NCI-H774 (cell line): ENCODE results near the gene EGFL8.
"Not testable (repeated sequence)": the region's sequence is repeated elsewhere in the genome, so short reads cannot be mapped to it uniquely, and the experiment has no call there.

ENCODE experiments used
- DNase-seq: peaks from one replicate; lab custom pipeline; 2025; lab: John Stamatoyannopoulos, UW

The EGFL8 gene

DNA sequence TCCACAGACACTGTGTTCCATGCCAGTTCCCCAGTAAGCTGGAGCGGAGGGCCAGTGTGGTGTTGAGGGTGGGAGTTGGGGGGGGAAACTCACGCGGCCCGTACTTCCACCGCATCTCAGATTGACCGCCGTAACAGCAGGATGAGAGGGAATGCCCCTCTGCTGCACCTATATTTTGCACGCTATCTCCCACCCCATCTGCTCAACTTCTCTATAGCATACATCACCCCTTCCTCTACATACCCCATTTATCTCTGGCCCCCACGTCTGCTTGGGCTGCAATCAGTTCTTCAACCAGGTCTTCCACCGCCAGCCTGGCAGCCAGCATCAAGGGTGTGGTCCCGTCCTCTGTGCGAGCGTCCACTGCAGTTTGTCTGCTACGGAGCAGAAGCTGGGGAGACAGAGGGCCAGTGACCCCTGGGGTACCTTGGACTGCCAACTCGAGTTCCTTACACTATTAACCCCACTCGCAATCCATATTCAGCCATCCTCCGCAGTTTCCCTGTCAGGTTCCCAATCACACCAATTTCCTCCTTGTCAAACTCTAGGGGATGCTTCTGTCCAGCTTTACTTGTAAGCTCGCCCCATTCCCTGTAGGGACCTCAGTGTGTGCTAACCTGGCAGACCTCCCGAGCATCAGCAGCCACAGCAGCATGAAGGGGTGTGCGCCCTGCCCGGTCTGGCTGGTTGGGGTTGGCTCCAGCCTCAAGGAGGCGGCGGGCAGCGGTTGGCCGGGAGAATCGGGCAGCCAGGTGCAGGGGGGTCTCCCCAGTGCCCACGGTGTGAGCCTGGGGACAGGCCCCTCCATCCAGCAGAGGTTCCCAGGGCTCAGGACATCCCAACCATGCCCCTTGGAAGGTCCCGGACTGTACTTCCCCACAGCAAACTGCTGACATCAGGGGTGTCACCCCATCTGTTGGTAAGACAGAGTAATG lies 32.6 kb downstream of the EGFL8 start:
- no peak for DNase-seq

DNA sequence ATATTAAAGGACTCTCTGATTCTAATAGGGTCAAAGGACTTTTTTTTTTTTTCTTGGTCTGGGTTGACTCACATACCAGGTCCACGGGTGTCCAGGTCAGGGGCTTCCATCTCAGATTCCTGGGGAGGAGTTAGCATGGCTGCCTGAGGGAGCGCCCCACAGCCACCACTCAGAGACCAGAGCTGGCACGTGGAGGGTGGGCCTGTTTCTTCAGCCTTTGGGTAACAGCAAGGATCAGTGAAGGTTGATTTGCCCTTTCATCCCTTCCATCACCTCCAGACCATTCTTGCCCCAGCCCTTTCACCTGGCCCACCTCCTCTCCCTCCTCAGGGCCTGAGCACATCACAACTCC lies 33.9 kb downstream of the EGFL8 start:
- DNase-seq: no peak

DNA sequence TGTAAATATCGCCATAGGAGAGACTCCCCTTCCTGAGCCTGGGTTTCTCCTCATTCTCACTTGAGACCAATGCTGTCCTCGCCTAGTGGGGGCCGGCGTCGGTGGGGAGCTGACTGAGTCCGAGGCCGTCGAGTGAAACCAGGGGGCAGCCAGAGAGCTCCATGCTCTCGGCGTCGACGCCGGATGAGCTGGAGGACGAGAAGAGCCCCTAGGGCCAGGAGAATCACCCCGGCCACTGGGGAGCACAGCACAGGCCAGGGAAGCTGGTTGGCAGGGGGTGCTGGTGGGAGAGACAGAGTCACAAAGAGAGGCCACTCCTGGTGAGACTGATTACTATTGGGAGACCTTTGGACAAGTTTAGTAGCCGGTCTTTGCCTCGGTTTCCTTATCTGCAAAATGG lies 34.5 kb downstream of the EGFL8 start:
- no peak for DNase-seq

GRCh38 chr6:32200711-32201475 lies 36.5 kb downstream of the EGFL8 start:
- no peak for DNase-seq

DNA sequence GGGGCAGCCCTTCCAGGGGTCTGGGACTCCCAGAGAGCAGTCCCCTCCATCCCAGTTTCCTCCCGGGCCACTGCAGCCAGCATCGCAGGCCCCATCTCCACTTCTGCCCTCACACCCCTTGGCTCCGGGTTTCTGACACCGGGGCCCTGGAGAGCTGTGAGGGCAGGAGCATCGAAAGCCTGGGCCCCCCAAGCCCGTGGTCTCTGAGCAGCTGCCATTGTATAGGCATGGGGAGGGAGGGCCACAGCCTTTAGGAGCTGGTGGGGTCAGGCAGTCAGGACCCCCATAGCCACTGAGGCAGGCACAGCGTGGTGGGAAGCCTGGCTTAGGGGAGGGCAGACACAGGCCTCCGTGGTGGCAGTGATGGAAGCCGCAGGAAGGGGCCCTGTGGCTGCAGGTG lies 37.8 kb downstream of the EGFL8 start:
- no peak for DNase-seq

GRCh38 chr6:32203426-32204267 lies 39.3 kb downstream of the EGFL8 start:
- no peak for DNase-seq

DNA sequence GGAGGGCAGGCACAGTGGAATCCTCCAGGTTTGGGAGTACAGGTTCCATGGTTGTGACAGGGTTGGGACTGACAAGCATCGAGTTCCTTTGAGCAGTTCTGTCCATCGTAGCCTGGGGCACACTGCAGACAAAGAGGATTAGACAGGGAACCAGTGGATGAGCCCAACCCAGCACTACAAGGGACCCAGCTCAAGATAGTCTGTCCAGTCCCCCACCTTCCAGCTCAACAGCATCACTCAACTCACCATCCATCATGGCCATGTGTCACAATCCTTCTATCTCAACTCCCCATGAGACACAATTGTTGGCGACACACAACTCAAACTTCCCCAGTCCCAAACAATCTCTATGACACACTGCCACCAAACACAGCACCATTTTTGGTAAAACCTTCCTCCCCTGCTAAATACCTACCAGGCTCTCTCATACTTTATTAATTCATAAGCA lies 39.9 kb downstream of the EGFL8 start:
- DNase-seq: no peak

DNA sequence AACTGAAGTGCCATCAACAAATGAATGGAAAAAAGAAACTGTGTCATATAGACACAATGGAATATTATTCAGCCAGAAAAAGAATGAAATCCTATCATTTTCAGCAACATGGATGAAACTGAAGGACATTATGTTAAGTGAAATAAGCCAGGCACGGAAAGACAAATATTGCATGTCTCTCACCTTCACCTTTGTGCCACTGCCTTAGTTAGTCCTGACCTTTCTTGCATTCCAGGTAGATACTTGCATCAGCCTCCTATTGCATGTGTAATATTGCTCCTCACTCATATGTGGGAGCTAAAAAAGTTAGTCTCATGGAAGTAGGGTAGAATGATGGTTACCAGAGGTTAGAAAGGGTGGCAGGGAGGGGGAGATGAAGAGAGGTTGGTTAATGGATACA lies 44.6 kb downstream of the EGFL8 start:
- no peak for DNase-seq

- no peak for DNase-seq
These were observed 45.8 kb downstream of the EGFL8 start for GRCh38 chr6:32210191-32210601.

- DNase-seq: not testable (repeated sequence)
These were observed 47.0 kb downstream of the EGFL8 start for GRCh38 chr6:32211432-32211831.

- DNase-seq: no peak
These were observed 47.8 kb downstream of the EGFL8 start for GRCh38 chr6:32212076-32212760.

DNA sequence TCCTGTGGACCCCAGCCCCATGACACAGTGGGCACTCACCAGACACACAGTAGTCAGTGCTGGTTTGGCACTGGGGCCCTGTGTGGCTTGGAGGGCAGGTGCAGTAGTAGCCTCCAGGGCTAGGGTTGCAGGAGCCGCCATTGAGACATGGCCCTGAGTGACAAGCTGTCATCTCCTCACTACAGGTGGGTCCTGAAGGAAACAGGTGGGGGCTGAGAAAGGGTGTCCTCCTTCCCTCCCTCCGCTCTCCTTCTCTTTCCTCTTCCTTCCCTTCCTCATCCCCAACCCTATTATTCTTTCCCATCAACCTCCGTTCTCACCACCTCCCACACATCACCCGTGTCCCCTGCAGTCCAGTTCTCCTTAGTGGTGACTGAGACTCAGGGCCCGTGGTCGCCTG lies 49.3 kb downstream of the EGFL8 start:
- DNase-seq: no peak

DNA sequence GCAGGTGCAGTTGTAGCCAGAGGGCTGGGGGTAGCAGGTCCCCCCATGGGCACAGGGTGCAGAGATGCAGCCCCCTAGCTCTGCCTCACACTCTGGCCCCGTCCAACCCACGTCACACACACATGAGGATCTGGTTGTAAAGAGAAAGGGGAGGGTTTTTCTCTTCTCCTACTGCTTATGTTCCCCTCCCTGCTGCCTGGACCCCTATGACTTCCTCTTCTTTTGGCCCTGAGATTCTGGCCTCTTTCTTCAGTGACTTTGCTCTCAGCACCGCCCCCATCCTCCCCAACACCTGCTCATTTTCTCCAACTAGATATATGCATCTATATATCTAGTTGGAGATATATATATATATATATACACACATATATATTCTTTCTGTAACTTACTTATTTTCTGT lies 49.7 kb downstream of the EGFL8 start:
- no peak for DNase-seq

DNA sequence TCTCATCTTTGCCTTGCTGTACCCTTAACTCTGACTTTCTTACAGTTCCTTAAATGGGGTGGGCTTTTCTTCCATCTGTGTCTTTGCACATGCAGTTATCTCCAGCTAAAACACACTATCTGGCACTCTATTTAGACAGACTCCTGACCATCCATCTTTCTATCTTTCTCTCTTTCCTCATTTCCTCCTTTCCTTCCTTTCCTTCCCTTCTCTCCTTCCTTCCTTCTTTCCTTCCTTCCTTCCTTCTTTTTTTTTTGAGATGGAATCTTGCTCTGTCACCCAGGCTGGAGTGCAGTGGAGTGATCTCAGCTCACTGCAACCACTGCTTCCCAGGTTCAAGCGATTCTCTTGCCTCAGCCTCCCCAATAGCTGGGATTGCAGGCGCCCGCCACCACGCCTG lies 51.2 kb downstream of the EGFL8 start:
- no peak for DNase-seq

DNA sequence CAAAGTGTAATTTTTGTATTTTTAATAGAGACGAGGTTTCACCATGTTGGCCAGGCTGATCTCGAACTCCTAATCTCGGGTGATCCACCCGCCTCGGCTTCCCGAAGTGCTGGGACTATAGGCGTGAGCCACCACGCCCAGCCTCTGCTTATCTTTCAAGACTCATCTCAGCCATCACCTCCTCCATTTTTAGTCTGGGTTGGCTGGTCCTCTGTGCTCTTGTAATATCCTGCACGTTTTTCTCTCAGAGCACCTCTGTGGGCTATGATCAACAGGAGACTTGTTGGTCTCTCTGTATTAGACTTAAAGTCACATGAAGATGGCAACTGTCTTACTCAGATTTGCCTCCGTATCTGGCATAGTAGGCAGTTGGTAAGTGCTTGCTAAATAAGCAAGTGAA lies 51.9 kb downstream of the EGFL8 start:
- DNase-seq: no peak

GRCh38 chr6:32216998-32217397 lies 52.6 kb downstream of the EGFL8 start:
- no peak for DNase-seq
